ENCODE data around the gene LUC7L3. TPM values are rescaled to one million over a fixed set of nuclear protein-coding genes. Genes with fewer than 3 reads are reported as not detected.
"Not testable (repeated sequence)": the region's sequence is repeated elsewhere in the genome, so short reads cannot be mapped to it uniquely, and the experiment has no call there.

Gene LUC7L3
- total RNA-seq, 4 donors from 2014 or later = 18.0 to 95.2 (median 31.5) TPM

GRCh38 chr17:50676065-50676975 is 43.1 kb upstream of the LUC7L3 start:
- Histone ChIP-seq H3K4me1 (peaks cover 6 to 41% (median 13%) of the 10 kb centered on the region in 3 donors), H3K27ac (no peak overlapping the region), H3K4me3 (no peak overlapping the region), H3K27me3 (no peaks in the 10 kb centered on the region), H3K9me3 (no peaks in the 10 kb centered on the region), H3K36me3 (no peaks in the 10 kb centered on the region)
- TF ChIP-seq, protein P1, sequence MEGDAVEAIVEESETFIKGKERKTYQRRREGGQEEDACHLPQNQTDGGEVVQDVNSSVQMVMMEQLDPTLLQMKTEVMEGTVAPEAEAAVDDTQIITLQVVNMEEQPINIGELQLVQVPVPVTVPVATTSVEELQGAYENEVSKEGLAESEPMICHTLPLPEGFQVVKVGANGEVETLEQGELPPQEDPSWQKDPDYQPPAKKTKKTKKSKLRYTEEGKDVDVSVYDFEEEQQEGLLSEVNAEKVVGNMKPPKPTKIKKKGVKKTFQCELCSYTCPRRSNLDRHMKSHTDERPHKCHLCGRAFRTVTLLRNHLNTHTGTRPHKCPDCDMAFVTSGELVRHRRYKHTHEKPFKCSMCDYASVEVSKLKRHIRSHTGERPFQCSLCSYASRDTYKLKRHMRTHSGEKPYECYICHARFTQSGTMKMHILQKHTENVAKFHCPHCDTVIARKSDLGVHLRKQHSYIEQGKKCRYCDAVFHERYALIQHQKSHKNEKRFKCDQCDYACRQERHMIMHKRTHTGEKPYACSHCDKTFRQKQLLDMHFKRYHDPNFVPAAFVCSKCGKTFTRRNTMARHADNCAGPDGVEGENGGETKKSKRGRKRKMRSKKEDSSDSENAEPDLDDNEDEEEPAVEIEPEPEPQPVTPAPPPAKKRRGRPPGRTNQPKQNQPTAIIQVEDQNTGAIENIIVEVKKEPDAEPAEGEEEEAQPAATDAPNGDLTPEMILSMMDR (IDR thresholded peaks at IDR 0.05) = no peak
- TF ChIP-seq POLR2A (IDR thresholded peaks at IDR 0.05) = no peak
- WGBS, 2 donors = 85 to 88% methylated on average over 16 to 20 of the region's 24 CpGs
- DNase-seq = no peak
- intact Hi-C loops (cut with DNase I) = no loop called here

DNA sequence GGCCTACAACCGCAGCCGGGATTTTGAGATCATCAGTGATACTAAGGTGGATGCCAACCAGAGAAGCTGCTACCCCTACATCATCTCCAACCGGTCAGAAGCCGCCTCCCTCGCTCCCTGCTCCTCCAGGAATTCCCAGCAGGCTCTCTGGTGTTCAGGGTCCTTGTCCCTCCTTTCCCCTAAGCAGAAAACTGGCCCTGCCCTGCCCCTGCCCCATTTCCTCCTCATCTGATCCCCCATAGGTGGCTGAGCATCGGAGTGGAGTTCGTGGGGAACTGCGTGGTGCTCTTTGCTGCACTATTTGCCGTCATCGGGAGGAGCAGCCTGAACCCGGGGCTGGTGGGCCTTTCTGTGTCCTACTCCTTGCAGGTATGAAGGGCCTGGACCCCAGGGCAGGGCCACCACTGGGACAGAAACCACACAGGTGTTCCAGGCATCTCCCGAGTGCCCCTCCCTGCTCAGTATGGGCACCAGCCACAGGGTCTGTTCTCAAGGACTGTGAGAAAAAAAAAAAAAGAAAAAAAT is 41.5 kb upstream of the LUC7L3 start:
- Histone ChIP-seq H3K27ac (no peak overlapping the region), H3K27me3 (no peaks in the 10 kb centered on the region), H3K9me3 (no peaks in the 10 kb centered on the region), H3K4me3 (no peak overlapping the region), H3K4me1 (peaks cover 2 to 31% (median 4%) of the 10 kb centered on the region in 3 donors), H3K36me3 (no peaks in the 10 kb centered on the region)
- DNase-seq = no peak
- WGBS, 2 donors = 90 to 96% methylated on average over 8 to 10 of the region's 12 CpGs
- no peak for TF ChIP-seq POLR2A (IDR thresholded peaks at IDR 0.05)
- TF ChIP-seq, protein P1 (IDR thresholded peaks at IDR 0.05) = no peak
- intact Hi-C loops (cut with DNase I) = no loop called here

GRCh38 chr17:50679008-50679544 is 40.3 kb upstream of the LUC7L3 start:
- H3K9me3 ChIP-seq = no peaks in the 10 kb centered on the region
- no peak for DNase-seq
- WGBS, 2 donors = 78 to 98% methylated on average over 5 to 7 of the region's 11 CpGs

DNA sequence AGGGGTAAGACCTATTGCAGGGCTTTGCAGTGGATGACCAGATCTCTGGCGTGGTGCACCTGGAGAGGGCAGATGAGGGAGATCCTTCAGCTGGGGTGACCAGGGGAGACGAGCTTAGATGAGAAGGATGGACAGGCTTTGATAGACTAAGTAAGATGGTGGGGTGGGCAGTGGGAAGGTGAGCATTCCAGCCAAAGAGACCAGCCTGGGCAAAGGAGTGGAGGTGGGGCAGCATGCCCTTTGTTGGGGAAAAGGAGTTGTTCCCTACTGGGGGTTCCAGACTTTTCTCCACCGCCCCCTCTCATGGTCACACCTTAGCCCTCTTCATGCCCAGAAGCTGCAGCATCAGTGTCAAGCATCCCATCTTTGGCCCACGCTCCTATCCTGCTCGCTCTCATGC is 39.3 kb upstream of the LUC7L3 start:
- 99% methylated on average over 5 of the region's 5 CpGs for WGBS, 2 donors
- H3K4me1 ChIP-seq = peaks cover 0 to 16% (median 0%) of the 10 kb centered on the region in 3 donors
- no peak overlapping the region for H3K27ac ChIP-seq
- intact Hi-C loops (cut with DNase I) = loop anchor here (5.0 kb wide), 2 partner anchors 48 to 133 kb away; partner anchors contain the start of genes ABCC3 and SPATA20
- DNase-seq = no peak
- H3K4me3 ChIP-seq = no peak overlapping the region
- no peaks in the 10 kb centered on the region for H3K36me3 ChIP-seq
- TF ChIP-seq, protein P1 (IDR thresholded peaks at IDR 0.05) = no peak
- no peak for TF ChIP-seq POLR2A (IDR thresholded peaks at IDR 0.05)
- no peaks in the 10 kb centered on the region for H3K27me3 ChIP-seq
- no peaks in the 10 kb centered on the region for H3K9me3 ChIP-seq

More at GRCh38 chr17:50679008-50679544, 40.3 kb upstream of the LUC7L3 start:
- Histone ChIP-seq H3K27ac (no peak overlapping the region), H3K4me1 (peaks cover 0 to 20% (median 0%) of the 10 kb centered on the region in 3 donors), H3K4me3 (no peak overlapping the region), H3K27me3 (no peaks in the 10 kb centered on the region), H3K36me3 (no peaks in the 10 kb centered on the region)
- intact Hi-C loops (cut with DNase I) = no loop called here
- no peak for TF ChIP-seq POLR2A (IDR thresholded peaks at IDR 0.05)
- TF ChIP-seq, protein P1 (IDR thresholded peaks at IDR 0.05) = no peak

GRCh38 chr17:50680543-50681262 is 38.7 kb upstream of the LUC7L3 start:
- not testable (repeated sequence) for H3K27ac ChIP-seq, H3K9me3 ChIP-seq, DNase-seq, H3K4me3 ChIP-seq, H3K36me3 ChIP-seq, H3K27me3 ChIP-seq
- 78 to 80% methylated on average over 10 to 11 of the region's 12 CpGs for WGBS, 2 donors
- peaks cover 0 to 18% (median 1%) of the 10 kb centered on the region in 3 donors for H3K4me1 ChIP-seq
- intact Hi-C loops (cut with DNase I) = loop anchor here (5.0 kb wide), 2 partner anchors 48 to 133 kb away; partner anchors contain the start of genes ABCC3 and SPATA20
